DND-41 (cell line): ENCODE data around the gene TMEM186.
A peak's percentile ranks its signal among the peaks of the same experiment; 100 is the strongest.

ENCODE experiments used
- ATAC-seq: fragments of 200-7000 bp; cut with Tn5 transposase; 3 replicates; pipeline ENCODE4 v1.9.1; 2021; ENCODE audit warnings: low read depth; ENCODE audit not compliant: insufficient read depth
- DNase-seq: peaks from one replicate; pipeline ENCODE4 v3.0.0-alpha.2; 2020
- H2AFZ ChIP-seq: 2 replicates; pipeline ENCODE4 v1.6.0; 2012; ENCODE audit warnings: low read depth, low read length
- H3K27ac ChIP-seq: 2 replicates; pipeline ENCODE4 v1.5.1; 2012; ENCODE audit warnings: low read length, inconsistent platforms
- H3K27me3 ChIP-seq: fragments of 200-600 bp; sonication (generic); 2 replicates; pipeline ENCODE4 v1.6.0; 2012; ENCODE audit warnings: low read length, mild to moderate bottlenecking, inconsistent platforms; ENCODE audit not compliant: insufficient read depth, poor library complexity
- H3K36me3 ChIP-seq: 2 replicates; pipeline ENCODE4 v1.5.1; 2012; ENCODE audit warnings: low read length, inconsistent platforms; ENCODE audit not compliant: insufficient read depth
- H3K4me1 ChIP-seq: 2 replicates; pipeline ENCODE4 v1.5.1; 2012; ENCODE audit warnings: mild to moderate bottlenecking, low read length; ENCODE audit not compliant: insufficient read depth
- H3K4me2 ChIP-seq: 2 replicates; pipeline ENCODE4 v1.6.0; 2012; ENCODE audit warnings: mild to moderate bottlenecking, moderate library complexity, low read length, inconsistent platforms; ENCODE audit not compliant: insufficient read depth
- H3K4me3 ChIP-seq, 2 experiments: fragments of 200-600 bp in 1 of 2; shearing (Covaris generic) in 1 of 2; 2 replicates each; pipeline ENCODE4 v1.5.1; 2012 to 2016; ENCODE audit warnings: inconsistent platforms in 2 of 2, low read length in 2 of 2, mild to moderate bottlenecking in 2 of 2, low read depth in 1 of 2, moderate library complexity in 1 of 2
- H3K79me2 ChIP-seq: 2 replicates; pipeline ENCODE4 v1.6.0; 2012; ENCODE audit warnings: low read length, inconsistent platforms; ENCODE audit not compliant: insufficient read depth
- H3K9ac ChIP-seq: 2 replicates; pipeline ENCODE4 v1.6.0; 2012; ENCODE audit warnings: low read depth, mild to moderate bottlenecking, inconsistent platforms, low read length, moderate library complexity
- H3K9me3 ChIP-seq: 2 replicates; pipeline ENCODE4 v1.5.1; 2012; ENCODE audit warnings: low read length, moderate library complexity, mild to moderate bottlenecking, inconsistent platforms; ENCODE audit not compliant: insufficient read depth, severe bottlenecking
- H4K20me1 ChIP-seq: 2 replicates; pipeline ENCODE4 v1.6.0; 2012; ENCODE audit warnings: low read length; ENCODE audit not compliant: insufficient read depth
- EZH2 ChIP-seq: IDR thresholded peaks from 3 replicates; pipeline ENCODE4 v1.6.1; 2012; ENCODE audit warnings: borderline replicate concordance, low read depth, mild to moderate bottlenecking, moderate library complexity, low read length, inconsistent platforms; ENCODE audit not compliant: severe bottlenecking
- TF ChIP-seq, protein P1 (sequence below): IDR thresholded peaks from 2 replicates; pipeline ENCODE4 v1.5.1; 2012; ENCODE audit warnings: borderline replicate concordance, low read length, moderate library complexity, mild to moderate bottlenecking; ENCODE audit not compliant: poor library complexity, severe bottlenecking; ENCODE audit errors: extremely low read depth

TMEM186 gene

DNA sequence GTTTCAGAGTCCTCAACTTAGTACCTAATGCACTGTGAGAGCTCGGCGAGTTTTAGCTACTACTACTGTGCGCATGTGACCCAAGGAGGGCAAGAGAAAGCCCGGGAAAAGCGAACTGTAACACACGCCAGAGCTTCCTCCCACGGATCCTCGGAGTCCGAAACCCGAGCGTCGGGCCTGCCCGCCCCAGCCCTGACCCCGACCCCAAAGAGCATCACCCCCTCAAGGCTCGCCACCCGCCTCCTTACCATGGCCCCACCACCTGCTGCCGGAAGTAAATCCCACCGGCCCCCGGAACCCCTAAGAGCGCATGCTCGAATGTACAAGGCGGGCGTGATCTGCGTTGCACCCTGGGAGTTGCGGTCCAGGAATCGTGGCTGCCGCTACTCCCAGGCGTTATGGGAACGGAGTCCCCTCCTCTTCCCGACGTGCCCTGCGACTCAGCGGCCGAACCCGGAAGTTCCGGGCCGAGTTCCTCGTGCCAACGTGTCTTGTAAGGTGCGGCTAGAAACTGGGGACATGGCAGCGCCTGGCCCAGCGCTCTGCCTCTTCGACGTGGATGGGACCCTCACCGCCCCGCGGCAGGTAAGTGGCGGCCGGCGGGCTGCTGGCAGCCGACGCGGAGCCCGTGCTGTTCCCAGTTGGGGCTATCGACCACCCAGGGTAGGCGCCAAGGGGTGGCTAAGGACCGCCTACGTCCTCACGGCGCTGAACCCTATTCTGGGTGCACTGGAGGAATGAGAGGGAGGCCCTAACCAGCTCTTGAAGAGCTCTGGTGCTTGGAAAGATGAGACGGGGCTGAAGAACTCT lies at the start of gene TMEM186, which contains the start of gene PMM2:
Gene TMEM186 (minus strand): TSS at position 276 of the 810 bp plus-strand sequence. CDS start 25 bp downstream, at position 251.
Gene PMM2 (plus strand): TSS at position 476 of the 810 bp plus-strand sequence. CDS start 44 bp downstream, at position 520.
- peaks cover 30% of the 10 kb centered on the region; the same call in 1 of the 2 replicates for H4K20me1 ChIP-seq
- ATAC-seq (peak; percentile 72), DNase-seq (peak; percentile 98)
- H3K4me3 ChIP-seq, result peak within 1 kb of the TSS; percentile 83 to 90
- peak within 1 kb of the TSS; percentile 77 for H2AFZ ChIP-seq
- peaks cover 72% of the 10 kb centered on the region for H3K4me1 ChIP-seq
- H3K9me3 ChIP-seq, result no peaks in the 10 kb centered on the region
- H3K9ac ChIP-seq, result peak within 1 kb of the TSS; percentile 81
- peak within 1 kb of the TSS; percentile 95 for H3K27ac ChIP-seq
- no peaks in the 10 kb centered on the region for H3K27me3 ChIP-seq
- peaks cover 98% of the 10 kb centered on the region for H3K79me2 ChIP-seq
- no peak for TF ChIP-seq EZH2
- TF ChIP-seq, protein P1, sequence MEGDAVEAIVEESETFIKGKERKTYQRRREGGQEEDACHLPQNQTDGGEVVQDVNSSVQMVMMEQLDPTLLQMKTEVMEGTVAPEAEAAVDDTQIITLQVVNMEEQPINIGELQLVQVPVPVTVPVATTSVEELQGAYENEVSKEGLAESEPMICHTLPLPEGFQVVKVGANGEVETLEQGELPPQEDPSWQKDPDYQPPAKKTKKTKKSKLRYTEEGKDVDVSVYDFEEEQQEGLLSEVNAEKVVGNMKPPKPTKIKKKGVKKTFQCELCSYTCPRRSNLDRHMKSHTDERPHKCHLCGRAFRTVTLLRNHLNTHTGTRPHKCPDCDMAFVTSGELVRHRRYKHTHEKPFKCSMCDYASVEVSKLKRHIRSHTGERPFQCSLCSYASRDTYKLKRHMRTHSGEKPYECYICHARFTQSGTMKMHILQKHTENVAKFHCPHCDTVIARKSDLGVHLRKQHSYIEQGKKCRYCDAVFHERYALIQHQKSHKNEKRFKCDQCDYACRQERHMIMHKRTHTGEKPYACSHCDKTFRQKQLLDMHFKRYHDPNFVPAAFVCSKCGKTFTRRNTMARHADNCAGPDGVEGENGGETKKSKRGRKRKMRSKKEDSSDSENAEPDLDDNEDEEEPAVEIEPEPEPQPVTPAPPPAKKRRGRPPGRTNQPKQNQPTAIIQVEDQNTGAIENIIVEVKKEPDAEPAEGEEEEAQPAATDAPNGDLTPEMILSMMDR, result no peak
- H3K36me3 ChIP-seq, result peaks cover 36% of the 10 kb centered on the region
- peak within 1 kb of the TSS; percentile 89 for H3K4me2 ChIP-seq

DNA sequence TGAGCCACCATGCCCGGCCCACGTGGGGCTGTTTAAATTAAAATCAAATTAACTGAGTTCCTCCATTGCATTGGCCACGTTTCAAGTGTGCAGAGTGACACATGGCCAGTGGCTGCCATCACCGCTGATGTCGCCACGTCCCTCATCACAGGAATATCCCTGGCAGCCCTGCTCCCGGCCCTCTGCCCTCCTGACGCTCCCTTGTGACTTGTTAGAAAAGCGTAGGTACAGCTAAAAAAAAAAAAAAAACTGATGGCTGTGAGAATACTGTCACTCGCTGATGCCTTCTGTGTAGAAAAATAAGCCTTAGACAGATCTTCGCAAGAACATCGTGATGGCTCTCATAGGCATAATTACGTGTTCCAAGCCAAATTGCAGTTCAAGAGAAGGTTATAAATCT lies 49.7 kb upstream of the TMEM186 start:
- no peak overlapping the region for H2AFZ ChIP-seq
- H4K20me1 ChIP-seq, result peaks cover 61% of the 10 kb centered on the region
- H3K9me3 ChIP-seq, result no peaks in the 10 kb centered on the region
- H3K27ac ChIP-seq, result no peak overlapping the region
- H3K9ac ChIP-seq, result no peak overlapping the region
- H3K79me2 ChIP-seq, result peaks cover 66% of the 10 kb centered on the region
- peaks cover 6% of the 10 kb centered on the region; the same call in 1 of the 2 replicates for H3K4me1 ChIP-seq
- ATAC-seq (no peak), DNase-seq (no peak)
- H3K27me3 ChIP-seq, result no peaks in the 10 kb centered on the region
- TF ChIP-seq EZH2, result no peak
- TF ChIP-seq, protein P1, result no peak
- no peak overlapping the region for H3K4me3 ChIP-seq
- H3K4me2 ChIP-seq, result no peak overlapping the region
- H3K36me3 ChIP-seq, result peaks cover 67% of the 10 kb centered on the region

DNA sequence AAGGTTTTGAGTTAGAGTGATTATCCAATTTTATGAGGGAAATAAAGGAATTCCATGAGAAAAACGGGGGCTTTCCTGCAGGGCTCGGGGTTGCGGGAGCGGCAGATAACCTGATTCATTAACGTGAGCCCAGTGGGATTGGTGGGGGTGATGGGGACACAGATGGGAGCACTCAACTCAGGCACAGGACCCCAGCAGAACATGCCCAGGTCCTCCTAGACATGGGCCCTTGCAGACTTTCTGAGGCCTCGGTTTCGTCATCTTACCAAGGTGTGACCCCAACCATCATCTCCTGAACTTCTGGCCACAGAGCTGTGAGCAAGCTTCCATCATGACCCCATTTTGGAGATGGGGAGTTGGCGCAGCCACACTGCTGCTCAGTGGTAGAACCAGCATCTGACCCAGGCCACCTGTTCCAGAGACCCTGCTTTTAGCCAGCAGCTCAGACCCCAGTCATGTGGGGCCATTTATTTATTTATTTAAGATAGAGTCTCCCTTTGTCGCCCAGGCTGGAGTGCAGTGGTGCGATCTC lies 49.0 kb upstream of the TMEM186 start:
- no peak for DNase-seq
- peaks cover 6% of the 10 kb centered on the region; the same call in 1 of the 2 replicates for H3K4me1 ChIP-seq
- no peaks in the 10 kb centered on the region for H3K27me3 ChIP-seq
- H3K79me2 ChIP-seq, result peaks cover 63% of the 10 kb centered on the region
- TF ChIP-seq, protein P1, result no peak
- no peak for TF ChIP-seq EZH2
- peaks cover 55% of the 10 kb centered on the region for H4K20me1 ChIP-seq
- H3K9me3 ChIP-seq, result no peaks in the 10 kb centered on the region
- H2AFZ ChIP-seq, result no peak overlapping the region
- no peak overlapping the region for H3K9ac ChIP-seq
- no peak overlapping the region for H3K27ac ChIP-seq
- no peak for ATAC-seq
- H3K4me3 ChIP-seq, result no peak overlapping the region
- H3K36me3 ChIP-seq, result peaks cover 61% of the 10 kb centered on the region
- no peak overlapping the region for H3K4me2 ChIP-seq
